Measurements from ENCODE around the gene ISL1.

Gene ISL1

GRCh38 chr5:51387884-51388275 lies 4.6 kb downstream of the ISL1 start:
- DNase-seq, result peak; percentile 85 to 91 (median 89)

GRCh38 chr5:51388488-51389287 lies 5.4 kb downstream of the ISL1 start:
- DNase-seq, result peak; percentile 56 to 79 (median 74)

- DNase-seq, result peak in 1 of 3 experiments; percentile 36
Measured at GRCh38 chr5:51389288-51389576, 6.0 kb downstream of the ISL1 start.

GRCh38 chr5:51389577-51390463 lies 6.6 kb downstream of the ISL1 start:
- peak; percentile 33 to 73 (median 67) for DNase-seq

- DNase-seq, result peak in 2 of 3 experiments; percentile 30 to 65
Measured at GRCh38 chr5:51391175-51391574, 7.9 kb downstream of the ISL1 start.

GRCh38 chr5:51392689-51393199 lies 9.5 kb downstream of the ISL1 start:
- DNase-seq, result peak in 1 of 3 experiments; percentile 56

- DNase-seq, result no peak
Measured at GRCh38 chr5:51394609-51395008, 11.4 kb downstream of the ISL1 start.

- no peak for DNase-seq
Measured at GRCh38 chr5:51395245-51395644, 12.0 kb downstream of the ISL1 start.

- DNase-seq, result peak in 2 of 3 experiments; percentile 56 to 88
Measured at GRCh38 chr5:51395666-51396356, 12.6 kb downstream of the ISL1 start.

GRCh38 chr5:51396797-51397196 lies 13.5 kb downstream of the ISL1 start:
- DNase-seq, result no peak

GRCh38 chr5:51397996-51398395 lies 14.7 kb downstream of the ISL1 start:
- no peak for DNase-seq

GRCh38 chr5:51398875-51399642 lies 15.8 kb downstream of the ISL1 start:
- DNase-seq, result no peak

GRCh38 chr5:51399643-51400006 lies 16.4 kb downstream of the ISL1 start:
- no peak for DNase-seq

- DNase-seq, result no peak
Measured at GRCh38 chr5:51404255-51404654, 21.0 kb downstream of the ISL1 start.

- peak in 1 of 3 experiments; percentile 28 for DNase-seq
Measured at GRCh38 chr5:51411921-51412325, 28.7 kb downstream of the ISL1 start.

GRCh38 chr5:51414516-51414915 lies 31.3 kb downstream of the ISL1 start:
- DNase-seq, result no peak

GRCh38 chr5:51416149-51416548 lies 32.9 kb downstream of the ISL1 start:
- peak in 1 of 3 experiments; percentile 1 for DNase-seq

- DNase-seq, result no peak
Measured at GRCh38 chr5:51433052-51433710, 49.9 kb downstream of the ISL1 start.

GRCh38 chr5:51439232-51439631 lies 56.0 kb downstream of the ISL1 start:
- DNase-seq, result no peak

Measured in NCI-H1417 (cell line).